Left renal cortex interstitium (tissue), 4 donors: ENCODE results near the gene PDE11A. TPM values are rescaled to one million over a fixed set of nuclear protein-coding genes. Genes with fewer than 3 reads are reported as not detected.
"Not testable (repeated sequence)": the region's sequence is repeated elsewhere in the genome, so short reads cannot be mapped to it uniquely, and the experiment has no call there.

Source experiments
- DNase-seq, 4 donors: peaks; one replicate each; pipeline ENCODE4 v3.0.0-alpha.2; 2013; ENCODE audit warnings: low read depth in 4 of 4, low spot score in 2 of 4, missing footprints in 1 of 4
- polyA plus RNA-seq, 4 donors: library from polyadenylated mRNA; unstranded; fragments of 120-200 nt; gene quantifications; one replicate each; pipeline ENCODE4 v1.2.1, GENCODE V29; 2013; ENCODE audit not compliant: insufficient read length in 4 of 4

Gene PDE11A
- 1 to 10 TPM; 4.6 to 8.1 (median 7.4) TPM for polyA plus RNA-seq

DNA sequence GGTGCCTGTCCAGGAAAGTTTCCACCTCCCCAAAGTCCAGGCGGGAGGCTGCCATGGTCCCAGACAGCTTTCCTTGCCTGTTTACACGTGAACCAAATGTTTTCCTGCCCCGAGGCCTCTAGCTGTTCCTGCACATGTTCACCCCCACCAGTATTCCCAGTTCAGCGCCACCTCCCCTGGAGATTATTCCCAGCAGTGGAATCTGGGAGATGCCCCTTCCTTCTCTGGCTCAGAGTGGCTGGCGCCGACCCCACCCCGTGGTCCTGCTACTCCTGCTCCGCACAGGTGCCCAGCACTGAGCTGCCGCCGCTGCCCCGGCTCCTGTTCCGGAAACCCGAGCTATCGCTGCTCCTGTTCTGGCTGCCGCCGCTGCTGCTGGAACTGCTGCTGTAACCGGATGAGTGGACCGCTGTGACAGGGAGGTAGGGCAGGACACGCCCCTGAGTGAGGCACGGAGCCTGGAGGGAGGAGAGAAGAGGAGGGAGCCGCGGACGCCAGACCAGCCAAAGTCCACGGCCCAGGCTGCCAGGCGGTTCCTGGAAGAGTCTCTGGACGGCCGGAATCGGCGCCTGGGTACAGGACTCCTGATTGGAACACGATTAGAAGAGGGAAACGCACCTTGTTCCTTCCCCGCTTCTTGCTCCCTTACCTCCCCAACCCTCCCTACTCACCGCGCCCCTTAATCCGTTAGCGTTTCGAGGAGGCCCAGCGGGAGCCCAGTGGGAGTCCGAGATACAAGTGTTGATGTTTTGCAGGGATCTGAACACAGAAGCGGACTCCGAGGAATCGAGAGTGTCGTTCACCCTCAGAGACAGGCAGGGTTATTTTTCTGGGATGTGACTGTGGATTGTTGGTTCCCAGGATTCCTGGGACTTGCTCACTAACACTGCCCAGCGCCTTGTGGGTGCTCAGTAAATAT lies at the start of gene PDE11A:
PDE11A (minus strand) TSS at position 395 of the 919 bp plus-strand sequence; CDS start at position 55, 340 bp downstream.
- DNase-seq, result peak in 3 of 4 donors; percentile 47 to 76 (median 57)

- no peak for DNase-seq
Measured at GRCh38 chr2:178119179-178119922, 46.8 kb upstream of the PDE11A start.

DNA sequence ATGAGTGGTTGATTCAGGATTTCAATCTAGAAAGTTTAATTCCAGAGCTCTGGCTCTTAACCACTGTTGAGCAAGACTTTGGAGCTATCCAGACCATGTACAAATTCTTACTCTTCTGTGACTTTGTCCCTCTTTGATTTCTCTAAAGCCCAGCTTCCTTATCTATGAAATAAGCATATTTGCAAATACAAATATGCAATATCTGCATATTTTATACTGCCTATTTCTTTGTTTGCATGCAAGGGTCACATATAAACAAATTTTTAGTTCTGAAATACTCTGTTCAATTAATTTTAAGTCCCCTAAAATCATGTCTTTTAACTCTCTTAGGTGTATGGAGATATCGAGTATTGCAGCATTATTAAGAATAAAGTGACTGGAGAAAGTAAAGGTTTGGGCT lies 45.1 kb upstream of the PDE11A start:
- DNase-seq, result no peak

DNA sequence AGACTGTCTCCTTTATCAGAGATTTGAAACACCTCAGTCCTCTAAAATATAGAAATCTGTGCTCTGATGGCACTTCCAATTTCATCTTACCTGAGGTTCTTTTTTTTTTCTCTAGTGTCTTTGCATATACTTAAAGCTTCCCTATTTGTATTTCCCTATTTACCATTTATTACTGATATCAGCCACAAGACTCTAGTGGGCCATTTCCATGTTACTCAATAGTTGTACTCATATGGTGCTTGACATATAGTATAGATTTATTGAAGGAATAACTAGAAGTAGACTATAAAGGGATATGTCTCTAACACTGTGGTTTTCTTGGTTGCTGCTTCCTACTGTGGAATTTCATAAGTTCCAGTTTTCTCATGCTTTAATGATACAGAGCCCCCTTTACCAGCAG lies 42.7 kb upstream of the PDE11A start:
- no peak for DNase-seq

DNA sequence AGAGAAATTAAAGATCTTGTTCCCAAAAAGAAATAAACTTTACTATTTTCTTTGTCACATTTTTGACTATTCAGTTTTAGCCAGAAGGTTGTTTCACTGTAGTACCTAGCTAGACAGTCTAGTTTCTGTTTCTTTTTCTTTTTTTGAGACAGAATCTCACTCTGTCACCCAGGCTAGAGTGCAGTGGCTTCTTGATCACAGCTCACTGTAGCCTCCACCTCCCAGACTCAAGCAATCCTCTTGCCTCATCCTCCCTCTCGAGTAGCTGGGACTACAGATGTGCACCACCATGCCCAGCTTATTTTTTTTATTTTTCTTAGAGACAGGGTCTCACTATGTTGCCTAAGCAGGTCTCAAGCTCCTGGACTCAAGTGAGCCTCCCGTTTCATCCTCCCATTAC lies 41.9 kb upstream of the PDE11A start:
- no peak for DNase-seq

DNA sequence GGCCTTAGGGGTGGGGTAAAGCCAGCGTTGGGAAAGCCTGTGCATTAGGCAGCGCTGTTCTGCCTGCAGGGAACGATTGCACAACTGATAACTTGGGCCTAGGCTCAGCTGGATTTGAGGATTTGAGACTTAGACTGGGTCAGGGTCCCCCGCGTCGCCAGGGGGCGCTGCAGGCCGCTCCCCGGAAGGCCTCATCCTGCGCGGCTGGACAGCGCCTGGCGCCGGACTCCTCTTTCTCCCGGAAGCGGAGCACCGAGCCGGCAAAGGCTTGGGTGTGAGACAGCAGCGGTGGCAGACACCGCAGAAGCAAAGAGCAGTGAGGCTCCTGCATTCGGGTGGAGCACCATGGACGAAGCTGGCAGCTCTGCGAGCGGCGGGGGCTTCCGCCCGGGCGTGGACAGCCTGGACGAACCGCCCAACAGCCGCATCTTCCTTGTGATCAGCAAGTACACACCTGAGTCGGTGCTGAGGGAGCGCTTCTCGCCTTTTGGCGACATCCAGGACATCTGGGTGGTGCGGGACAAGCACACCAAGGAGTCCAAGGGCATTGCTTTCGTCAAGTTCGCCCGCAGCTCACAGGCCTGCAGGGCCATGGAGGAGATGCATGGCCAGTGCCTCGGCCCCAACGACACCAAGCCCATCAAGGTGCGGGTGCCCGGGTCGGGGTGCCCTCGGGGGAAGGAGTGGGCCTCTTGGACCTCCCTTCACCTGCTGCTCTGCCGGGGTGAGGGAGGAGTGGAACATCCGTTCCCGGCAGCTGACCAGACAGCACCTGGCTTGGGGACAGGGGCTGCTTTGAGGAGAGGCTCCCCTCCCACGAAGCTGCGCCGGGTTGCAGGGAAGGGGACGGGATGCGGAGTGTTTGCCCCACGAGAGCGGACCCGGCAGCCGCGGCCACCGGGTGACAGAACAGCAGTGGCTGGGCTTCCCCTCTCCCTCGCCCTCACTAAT lies 39.9 kb upstream of the PDE11A start, which contains the start of gene RBM45:
RBM45 (plus strand) TSS at position 236 of the 951 bp plus-strand sequence; CDS start at position 346, 110 bp downstream.
- peak; percentile 68 to 79 (median 74) for DNase-seq

- DNase-seq, result no peak
Measured at GRCh38 chr2:178111743-178112142, 39.2 kb upstream of the PDE11A start.

DNA sequence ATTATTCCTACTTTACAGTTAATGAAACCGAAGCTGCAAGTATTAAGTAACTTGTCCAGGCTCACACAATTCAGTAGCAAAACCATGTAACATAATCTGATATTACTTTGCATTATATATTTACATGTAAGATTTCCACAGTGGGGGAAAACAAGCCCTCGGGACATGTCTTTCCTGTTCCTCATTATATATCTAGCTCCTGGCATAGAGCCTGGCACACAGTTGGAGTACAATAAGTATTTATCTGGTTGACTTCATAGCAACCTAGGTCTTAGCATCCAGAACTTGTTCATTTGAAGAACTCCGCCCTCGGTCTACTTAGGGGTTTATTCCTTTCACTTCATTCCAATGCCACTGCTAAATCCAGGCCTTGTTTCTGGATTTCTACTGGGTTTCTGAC lies 38.1 kb upstream of the PDE11A start:
- no peak for DNase-seq

GRCh38 chr2:178109813-178110212 lies 37.2 kb upstream of the PDE11A start:
- no peak for DNase-seq

- DNase-seq, result no peak
Measured at GRCh38 chr2:178108176-178108575, 35.6 kb upstream of the PDE11A start.

- DNase-seq, result no peak
Measured at GRCh38 chr2:178106053-178106452, 33.5 kb upstream of the PDE11A start.

DNA sequence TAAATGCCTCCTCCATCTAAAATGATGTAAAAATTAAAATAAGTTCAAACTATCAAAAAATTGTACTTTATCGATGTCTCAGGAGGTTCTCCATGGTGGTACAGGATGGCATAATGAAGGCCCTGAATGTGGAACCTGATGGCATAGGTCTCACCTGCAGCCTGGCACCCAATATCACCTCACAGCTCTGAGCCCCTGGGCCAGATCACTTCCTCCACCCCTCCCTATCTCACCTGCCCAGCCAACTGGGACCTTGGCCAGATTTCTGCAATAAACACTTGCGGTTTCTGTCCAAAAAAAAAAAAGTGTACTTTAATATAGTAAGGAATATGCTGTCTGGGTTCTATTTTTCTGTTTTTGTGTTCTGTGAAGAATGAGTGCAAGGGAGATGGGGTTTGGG lies 33.0 kb upstream of the PDE11A start:
- no peak for DNase-seq

- DNase-seq, result no peak
Measured at GRCh38 chr2:178101321-178102079, 28.9 kb upstream of the PDE11A start.

- no peak for DNase-seq
Measured at GRCh38 chr2:178093471-178093870, 20.9 kb upstream of the PDE11A start.

DNA sequence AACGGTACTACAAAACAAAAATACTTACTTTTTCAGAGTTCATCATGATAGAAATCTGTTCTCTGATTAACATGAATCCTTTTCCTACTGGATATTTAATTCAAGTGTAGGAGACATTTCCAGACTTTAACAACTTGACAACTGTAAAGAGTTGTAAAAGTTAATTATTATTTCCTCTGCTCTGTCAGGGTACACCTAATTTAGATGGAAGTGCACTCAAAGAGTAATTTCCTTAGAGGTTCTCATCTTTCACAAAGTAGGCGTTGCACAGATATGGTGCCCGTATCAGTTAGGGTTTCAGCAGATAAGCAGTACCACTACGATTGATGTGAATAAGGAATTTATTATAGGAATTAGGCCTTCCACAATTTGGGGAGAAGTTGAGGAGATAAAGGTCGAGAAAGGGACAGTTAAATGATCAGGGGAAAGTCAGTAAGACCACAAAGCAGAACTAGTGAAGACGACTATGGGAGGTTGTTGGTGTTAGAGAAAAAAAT lies 16.2 kb upstream of the PDE11A start:
- DNase-seq, result no peak

- DNase-seq, result no peak
Measured at GRCh38 chr2:178084273-178084672, 11.7 kb upstream of the PDE11A start.

- no peak for DNase-seq
Measured at GRCh38 chr2:178082408-178083045, 9.9 kb upstream of the PDE11A start.

DNA sequence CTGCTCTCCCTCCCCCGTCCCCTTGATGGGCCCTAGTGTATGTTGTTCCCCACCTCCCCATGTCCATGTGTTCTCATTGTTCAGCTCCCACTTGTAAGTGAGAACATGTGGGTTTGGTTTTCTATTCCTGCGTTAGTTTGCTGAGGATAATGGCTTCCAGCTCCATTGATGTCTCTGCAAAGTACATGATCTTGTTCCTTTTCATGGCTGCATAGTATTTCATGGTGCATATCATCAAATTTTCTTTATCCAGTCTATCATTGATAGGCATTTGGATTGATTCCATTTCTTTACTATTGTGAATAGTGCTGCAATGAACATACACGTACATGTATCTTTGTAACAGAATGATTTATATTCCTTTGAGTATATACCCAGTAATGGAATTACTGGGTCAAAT lies 6.7 kb upstream of the PDE11A start:
- not testable (repeated sequence) for DNase-seq

DNA sequence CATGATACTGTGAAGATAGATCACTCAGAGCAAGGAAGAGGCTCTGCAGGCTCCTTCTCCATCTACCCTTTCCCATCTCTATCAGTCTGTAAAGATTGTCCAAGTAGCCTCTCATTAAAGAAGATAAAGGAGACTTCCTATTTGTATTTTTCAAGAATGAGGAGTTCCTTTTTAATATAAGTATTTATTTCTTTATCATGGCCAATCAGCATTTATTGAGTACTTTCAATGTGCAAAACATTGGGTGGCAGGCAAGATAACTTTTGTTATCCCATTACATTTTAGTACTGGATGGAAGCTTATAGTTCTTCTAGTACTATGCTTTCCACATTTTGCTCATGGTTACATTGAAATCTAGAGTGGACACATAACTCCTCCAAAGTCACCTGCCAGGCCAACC lies 3.6 kb upstream of the PDE11A start:
- no peak for DNase-seq
